HepG2 (cell line): ENCODE results near the gene ATG2A. TPM values are rescaled to one million over a fixed set of nuclear protein-coding genes. Genes with fewer than 3 reads are reported as not detected.

Source experiments
- ATF7 ChIP-seq, 2 experiments: fragments of 450-650 bp in 1 of 2; sonication (generic) in 1 of 2; formaldehyde crosslinking in 1 of 2; IDR thresholded peaks; 2 replicates each; pipeline versions ENCODE4 v1.4.0 to v1.6.1; 2016 to 2020; ENCODE audit warnings: antibody characterized with exemption in 1 of 2, mild to moderate bottlenecking in 1 of 2, missing genetic modification reagents in 1 of 2
- CSRNP2 ChIP-seq: sonication (generic); formaldehyde crosslinking; conservative IDR thresholded peaks from 2 replicates; pipeline ENCODE4 v1.8.0; 2022; ENCODE audit warnings: low read depth, missing genetic modification reagents
- ETS1 ChIP-seq: sonication (generic); formaldehyde crosslinking; IDR thresholded peaks from 2 replicates; pipeline ENCODE4 v1.4.0; 2020; ENCODE audit warnings: missing genetic modification reagents
- KAT2B ChIP-seq: fragments of 150-350 bp; IDR thresholded peaks from 2 replicates; pipeline ENCODE4 v1.6.1; 2014; ENCODE audit warnings: low read depth, low read length, borderline replicate concordance
- KLF15 ChIP-seq: sonication (generic); formaldehyde crosslinking; IDR thresholded peaks from 2 replicates; pipeline ENCODE4 v1.8.1; 2023; ENCODE audit warnings: borderline replicate concordance, mild to moderate bottlenecking, inconsistent platforms, missing genetic modification reagents, mixed read lengths
- MAFF ChIP-seq: IDR thresholded peaks from 2 replicates; pipeline ENCODE4 v1.6.1; 2011; ENCODE audit warnings: low read depth, low read length, improper control_type of control experiment
- MATR3 ChIP-seq: sonication (generic); formaldehyde crosslinking; IDR thresholded peaks from 2 replicates; pipeline ENCODE4 v1.4.0; 2020; ENCODE audit warnings: missing genetic modification reagents
- MTA3 ChIP-seq: sonication (generic); formaldehyde crosslinking; IDR thresholded peaks from 2 replicates; pipeline ENCODE4 v1.4.0; 2020; ENCODE audit warnings: missing genetic modification reagents
- NCOA5 ChIP-seq: sonication (generic); formaldehyde crosslinking; IDR thresholded peaks from 2 replicates; pipeline ENCODE4 v1.4.0; 2020; ENCODE audit warnings: missing genetic modification reagents
- NFIB ChIP-seq: sonication (generic); formaldehyde crosslinking; IDR thresholded peaks from 2 replicates; pipeline ENCODE4 v1.9.0; 2021; ENCODE audit warnings: missing genetic modification reagents, mild to moderate bottlenecking, borderline replicate concordance
- NR2C2 ChIP-seq: sonication (generic); formaldehyde crosslinking; IDR thresholded peaks from 2 replicates; pipeline ENCODE4 v1.4.0; 2020; ENCODE audit warnings: missing genetic modification reagents, mild to moderate bottlenecking, moderate library complexity, borderline replicate concordance
- PATZ1 ChIP-seq: sonication (generic); formaldehyde crosslinking; IDR thresholded peaks from 2 replicates; pipeline ENCODE4 v1.4.0; 2020; ENCODE audit warnings: missing genetic modification reagents
- REXO4 ChIP-seq: sonication (generic); formaldehyde crosslinking; IDR thresholded peaks from 2 replicates; pipeline ENCODE4 v1.8.0; 2022; ENCODE audit warnings: missing genetic modification reagents, mild to moderate bottlenecking, borderline replicate concordance
- RXRB ChIP-seq: IDR thresholded peaks from 2 replicates; pipeline ENCODE4 v1.6.1; 2016; ENCODE audit warnings: borderline replicate concordance, missing genetic modification reagents, missing compliant biosample characterization
- TFDP1 ChIP-seq: IDR thresholded peaks from 2 replicates; pipeline ENCODE4 v1.6.1; 2016; ENCODE audit warnings: missing compliant biosample characterization, missing genetic modification reagents, borderline replicate concordance
- XBP1 ChIP-seq: sonication (generic); formaldehyde crosslinking; IDR thresholded peaks from 2 replicates; pipeline ENCODE4 v1.5.0; 2020; ENCODE audit warnings: missing genetic modification reagents
- ZFP91 ChIP-seq: sonication (generic); formaldehyde crosslinking; IDR thresholded peaks from 2 replicates; pipeline ENCODE4 v1.9.0; 2022; ENCODE audit warnings: missing genetic modification reagents, mild to moderate bottlenecking, borderline replicate concordance
- ZNF17 ChIP-seq: sonication (generic); formaldehyde crosslinking; IDR thresholded peaks from 2 replicates; pipeline ENCODE4 v1.5.0; 2020; ENCODE audit warnings: mild to moderate bottlenecking, missing genetic modification reagents
- ZNF589 ChIP-seq: sonication (generic); formaldehyde crosslinking; conservative IDR thresholded peaks from 2 replicates; pipeline ENCODE4 v1.8.0; 2022; ENCODE audit warnings: mild to moderate bottlenecking, moderate library complexity, missing genetic modification reagents
- ZNF773 ChIP-seq: sonication (generic); formaldehyde crosslinking; IDR thresholded peaks from 2 replicates; pipeline ENCODE4 v1.4.0; 2020; ENCODE audit warnings: missing genetic modification reagents, borderline replicate concordance
- ZNF788 ChIP-seq: sonication (generic); formaldehyde crosslinking; IDR thresholded peaks from 2 replicates; pipeline ENCODE4 v1.5.0; 2020; ENCODE audit warnings: mild to moderate bottlenecking, missing genetic modification reagents, borderline replicate concordance
- polyA plus RNA-seq, 8 experiments: library from polyadenylated mRNA; depleted of rRNA in 3 of 8; stranded (reverse) in 7 of 8; unstranded in 1 of 8; fragments of >200 nt; fragmentation: Illumina TruSeq in 4 of 8; extraction: Trizol in 4 of 8; gene quantifications; 2 replicates each; pipeline versions ENCODE4 v1.2.1 to v1.2.3, GENCODE V29; 2011 to 2016; ENCODE audit warnings: low read depth in 4 of 8, missing spikeins in 1 of 8, mixed read lengths in 1 of 8; ENCODE audit not compliant: insufficient read depth in 1 of 8
- total RNA-seq, 5 experiments: library from RNA; depleted of rRNA; stranded (reverse); fragments of >200 nt; fragmentation: Illumina TruSeq; extraction: Trizol; gene quantifications; 2 replicates each; pipeline ENCODE4 v1.2.3, GENCODE V29; 2016; ENCODE audit warnings: low read depth in 1 of 5

The ATG2A gene
- total and polyA plus RNA-seq, 2 of the 13 experiments (the other 11 are each of a cell fraction or from before 2014, with no cell fraction given) = 6.7 to 8.0 TPM

GRCh38 chr11:64870176-64870892, 46.7 kb downstream of the ATG2A start (continued):
- no peak for TF ChIP-seq MATR3 (CRISPR knock-in tag)
- no peak for TF ChIP-seq ZNF788
- no peak for TF ChIP-seq CSRNP2 (CRISPR knock-in tag)
- no peak for TF ChIP-seq MTA3 (CRISPR knock-in tag)
- no peak for TF ChIP-seq KLF15
- no peak for TF ChIP-seq ETS1 (CRISPR knock-in tag)
- no peak for TF ChIP-seq REXO4 (CRISPR knock-in tag)
- TF ChIP-seq ATF7 (IDR thresholded peaks at IDR 0.05) = no peak
- no peak for TF ChIP-seq ATF7 (CRISPR knock-in tag; IDR thresholded peaks at IDR 0.05)
- no peak for TF ChIP-seq RXRB (CRISPR knock-in tag)
- no peak; the same call in 1 of the 2 replicates for TF ChIP-seq NR2C2 (CRISPR knock-in tag)
- no peak for TF ChIP-seq ZNF773 (CRISPR knock-in tag)
- TF ChIP-seq NCOA5 (CRISPR knock-in tag) = no peak
- TF ChIP-seq NFIB = no peak
- peak; percentile 81 for TF ChIP-seq PATZ1
- TF ChIP-seq XBP1 = no peak
- no peak for TF ChIP-seq ZNF17 (CRISPR knock-in tag)
- TF ChIP-seq KAT2B = no peak
- no peak for TF ChIP-seq MAFF
- no peak for TF ChIP-seq ZNF589 (CRISPR knock-in tag)
- no peak for TF ChIP-seq TFDP1 (CRISPR knock-in tag)
- TF ChIP-seq ZFP91 (CRISPR knock-in tag) = peak; percentile 44; the same call in 1 of the 2 replicates
